H1 (cell line): ENCODE data around the gene ATG4C. TPM values are rescaled to one million over a fixed set of nuclear protein-coding genes. Genes with fewer than 3 reads are reported as not detected.
"Not testable (repeated sequence)": the region's sequence is repeated elsewhere in the genome, so short reads cannot be mapped to it uniquely, and the experiment has no call there.

Experiments
- CTCF ChIA-PET: fragments of 300-600 bp; sonication (Branson Sonifier 250); formaldehyde crosslinking; loops from one replicate; lab custom pipeline; 2021; ENCODE audit not compliant: partially characterized antibody; lab: Charles Lee
- POLR2A ChIA-PET: fragments of 300-600 bp; sonication (Branson Sonifier 250); formaldehyde crosslinking; loops from one replicate; lab custom pipeline; 2021; ENCODE audit warnings: inconsistent platforms; ENCODE audit not compliant: partially characterized antibody; lab: Charles Lee
- DNase-seq, 2 experiments: peaks; one replicate each; pipeline versions ENCODE4 v3.0.0 to v3.0.0-alpha.2; 2010 to 2022; ENCODE audit warnings: low spot score in 2 of 2, low read depth in 1 of 2, mixed read lengths in 1 of 2
- FAIRE-seq: peaks from 2 replicates; lab custom pipeline; 2011; peaks lifted over from hg19 to GRCh38; lab: Jason Lieb, UNC
- H2AFZ ChIP-seq: 2 replicates; pipeline ENCODE4 v1.8.1; 2012; ENCODE audit warnings: low read length, inconsistent platforms
- H2AK5ac ChIP-seq: 2 replicates; pipeline ENCODE4 v1.6.1; 2013; ENCODE audit warnings: low read depth, low read length
- H2BK120ac ChIP-seq: replicated peaks from 2 replicates; pipeline ENCODE3; 2013; ENCODE audit warnings: low read depth, low read length, inconsistent platforms
- H2BK12ac ChIP-seq: 2 replicates; pipeline ENCODE4 v1.6.1; 2013; ENCODE audit warnings: low read depth, low read length
- H2BK15ac ChIP-seq: 2 replicates; pipeline ENCODE4 v1.6.1; 2013; ENCODE audit warnings: low read length
- H2BK20ac ChIP-seq: 2 replicates; pipeline ENCODE4 v1.6.1; 2013; ENCODE audit warnings: low read length
- H2BK5ac ChIP-seq: 2 replicates; pipeline ENCODE4 v1.6.1; 2013; ENCODE audit warnings: low read depth, low read length
- H3K14ac ChIP-seq: 2 replicates; pipeline ENCODE4 v1.6.1; 2013; ENCODE audit warnings: inconsistent platforms; ENCODE audit not compliant: insufficient read length
- H3K18ac ChIP-seq: 2 replicates; pipeline ENCODE4 v1.6.1; 2013; ENCODE audit warnings: low read length; ENCODE audit errors: extremely low read depth
- H3K23ac ChIP-seq: 2 replicates; pipeline ENCODE4 v1.6.1; 2013; ENCODE audit warnings: inconsistent platforms; ENCODE audit not compliant: insufficient read length
- H3K23me2 ChIP-seq: 2 replicates; pipeline ENCODE4 v1.6.1; 2013; ENCODE audit warnings: low read depth, low read length
- H3K27ac ChIP-seq: 2 replicates; pipeline ENCODE4 v1.6.1; 2011; ENCODE audit warnings: low read depth, low read length, inconsistent platforms
- H3K27me3 ChIP-seq, 4 experiments: replicated peaks in 1 of 4; 1 replicate in 1 of 4; 2 replicates in 3 of 4; pipeline versions ENCODE4 v1.6.1 to v1.8.1; 2011 to 2013; ENCODE audit warnings: low read length in 3 of 4, mild to moderate bottlenecking in 3 of 4, inconsistent platforms in 2 of 4, mixed read lengths in 2 of 4, moderate library complexity in 1 of 4; ENCODE audit not compliant: control insufficient read depth in 3 of 4, insufficient read depth in 3 of 4; ENCODE audit errors: extremely low read depth in 1 of 4
- H3K36me3 ChIP-seq, 4 experiments: 2 replicates each; pipeline versions ENCODE4 v1.6.1 to v1.8.1; 2011 to 2013; ENCODE audit warnings: mild to moderate bottlenecking in 4 of 4, low read length in 3 of 4, moderate library complexity in 2 of 4, control low read depth in 1 of 4, inconsistent platforms in 1 of 4; ENCODE audit not compliant: insufficient read depth in 4 of 4, control insufficient read depth in 2 of 4
- H3K4ac ChIP-seq: replicated peaks from 2 replicates; pipeline ENCODE3; 2013; ENCODE audit warnings: low read length, low read depth, mixed read lengths, inconsistent platforms; ENCODE audit not compliant: insufficient read length
- H3K4me1 ChIP-seq, 4 experiments: replicated peaks in 1 of 4; 1 replicate in 1 of 4; 2 replicates in 3 of 4; pipeline versions ENCODE4 v1.6.1 to v1.8.1; 2011 to 2013; ENCODE audit warnings: low read length in 3 of 4, inconsistent platforms in 2 of 4, mixed read lengths in 1 of 4; ENCODE audit not compliant: insufficient read depth in 4 of 4, control insufficient read depth in 3 of 4
- H3K4me2 ChIP-seq, 2 experiments: 2 replicates each; pipeline versions ENCODE4 v1.6.1 to v1.8.1; 2011 to 2013; ENCODE audit warnings: low read depth in 2 of 2, low read length in 2 of 2, control low read depth in 1 of 2, inconsistent platforms in 1 of 2, mild to moderate bottlenecking in 1 of 2; ENCODE audit not compliant: insufficient read depth in 1 of 2
- H3K4me3 ChIP-seq, 4 experiments: fragments of 200-600, 300-600 bp in 1 of 4; sonication (generic), shearing (Covaris generic), sonication (Bioruptor Twin) in 1 of 4; 2 replicates each; pipeline versions ENCODE4 v1.5.1 to v1.8.1; 2011 to 2016; ENCODE audit warnings: low read length in 4 of 4, low read depth in 3 of 4, control low read depth in 2 of 4, inconsistent platforms in 2 of 4, mild to moderate bottlenecking in 2 of 4, mixed read lengths in 1 of 4, moderate library complexity in 1 of 4; ENCODE audit not compliant: insufficient read depth in 2 of 4; ENCODE audit errors: extremely low read depth in 1 of 4
- H3K56ac ChIP-seq: replicated peaks from 2 replicates; pipeline ENCODE3; 2013; ENCODE audit warnings: low read depth, mild to moderate bottlenecking, mixed read lengths, low read length, inconsistent platforms; ENCODE audit not compliant: insufficient read length
- H3K79me1 ChIP-seq: 2 replicates; pipeline ENCODE4 v1.6.1; 2013; ENCODE audit warnings: low read depth, low read length, control low read depth
- H3K79me2 ChIP-seq, 2 experiments: 2 replicates each; pipeline versions ENCODE4 v1.6.1 to v1.8.1; 2012 to 2013; ENCODE audit warnings: low read length in 2 of 2, mild to moderate bottlenecking in 2 of 2, inconsistent platforms in 1 of 2; ENCODE audit not compliant: insufficient read depth in 2 of 2, control insufficient read depth in 1 of 2
- H3K9ac ChIP-seq, 4 experiments: replicated peaks in 1 of 4; 1 replicate in 1 of 4; 2 replicates in 3 of 4; pipeline versions ENCODE4 v1.6.1 to v1.8.1; 2011 to 2013; ENCODE audit warnings: low read depth in 3 of 4, low read length in 3 of 4, control low read depth in 2 of 4, mild to moderate bottlenecking in 2 of 4, moderate library complexity in 2 of 4, inconsistent platforms in 1 of 4; ENCODE audit errors: extremely low read depth in 1 of 4
- H3K9me3 ChIP-seq, 2 experiments: 2 replicates each; pipeline versions ENCODE4 v1.6.1 to v1.8.1; 2012 to 2013; ENCODE audit warnings: mild to moderate bottlenecking in 2 of 2, moderate library complexity in 2 of 2, control low read depth in 1 of 2, inconsistent platforms in 1 of 2, low read depth in 1 of 2, low read length in 1 of 2, mixed read lengths in 1 of 2; ENCODE audit not compliant: insufficient read depth in 2 of 2
- H4K20me1 ChIP-seq, 2 experiments: replicated peaks in 1 of 2; 2 replicates each; pipeline versions ENCODE3 to v1.8.1; 2011 to 2013; ENCODE audit warnings: inconsistent platforms in 2 of 2, low read length in 2 of 2, mild to moderate bottlenecking in 1 of 2; ENCODE audit not compliant: insufficient read depth in 2 of 2, control insufficient read depth in 1 of 2
- H4K5ac ChIP-seq: 2 replicates; pipeline ENCODE4 v1.6.1; 2013; ENCODE audit warnings: low read length, low read depth, mixed read lengths, inconsistent platforms; ENCODE audit not compliant: insufficient read length
- H4K8ac ChIP-seq: 2 replicates; pipeline ENCODE4 v1.8.0; 2013; ENCODE audit warnings: mild to moderate bottlenecking, moderate library complexity, low read length, inconsistent platforms; ENCODE audit not compliant: insufficient read depth; ENCODE audit errors: extremely low read depth
- H4K91ac ChIP-seq: replicated peaks from 2 replicates; pipeline ENCODE3; 2013; ENCODE audit warnings: low read length, mixed read lengths, inconsistent platforms; ENCODE audit not compliant: insufficient read length
- WGBS, 2 experiments: shearing (Covaris generic) in 1 of 2; methylation state at CpG; one replicate each; pipeline versions ENCODE4 v1.1.6 to v1.1.7; 2013 to 2015; ENCODE audit warnings: low lambda C conversion rate in 2 of 2, mixed read lengths in 2 of 2, inconsistent platforms in 1 of 2, low coverage in 1 of 2, missing lambda C conversion rate in 1 of 2; ENCODE audit not compliant: insufficient replicate concordance in 2 of 2, insufficient coverage in 1 of 2, insufficient read length in 1 of 2; ENCODE audit errors: extremely low coverage in 1 of 2, missing lambda C conversion rate in 1 of 2; 5-methylcytosine and 5-hydroxymethylcytosine counted together
- polyA plus RNA-seq, 7 experiments: library from polyadenylated mRNA; depleted of rRNA in 3 of 7; stranded (reverse) in 5 of 7; unstranded in 2 of 7; fragments of >200 nt in 5 of 7; fragments of 200-250 nt in 2 of 7; gene quantifications; 1 replicate in 5 of 7; 2 replicates in 1 of 7; 4 replicates in 1 of 7; pipeline versions ENCODE4 v1.2.1 to v1.2.3, GENCODE V29; 2011 to 2013; ENCODE audit warnings: missing spikeins in 2 of 7, mixed read lengths in 2 of 7
- total RNA-seq: library from RNA; stranded (reverse); fragmentation: NEBNext Ultra II Directional; extraction: Animal tissue kit (Norgen Biotek cat#: 25700); gene quantifications from 2 replicates; pipeline ENCODE4 v1.2.1, GENCODE V29; 2021

The ATG4C gene
- total and polyA plus RNA-seq, 2 of the 8 experiments (the other 6 are each of a cell fraction or from before 2014, with no cell fraction given), result 5.1 to 22.2 TPM

DNA sequence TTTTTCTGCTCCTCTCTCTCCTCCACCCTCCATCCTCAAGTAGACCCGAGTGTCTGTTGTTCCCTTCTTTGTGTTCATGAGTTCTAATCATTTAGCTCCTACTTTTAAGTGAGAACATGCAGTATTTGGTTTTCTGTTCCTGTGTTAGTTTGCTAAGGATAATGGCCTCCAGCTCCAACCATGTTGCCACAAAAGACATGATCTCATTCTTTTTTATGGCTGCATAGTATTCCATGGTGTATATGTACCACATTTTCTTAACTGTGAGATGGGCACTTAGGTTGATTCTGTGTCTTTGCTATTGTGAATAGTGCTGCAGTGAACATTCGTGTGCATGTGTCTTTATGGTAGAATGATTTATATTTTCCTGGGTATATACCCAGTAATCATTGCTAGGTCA is 43.9 kb downstream of the ATG4C start:
- H2BK20ac ChIP-seq, H3K27ac ChIP-seq, H3K18ac ChIP-seq, H3K56ac ChIP-seq, DNase-seq, H2AFZ ChIP-seq, H3K4me2 ChIP-seq, FAIRE-seq, H4K5ac ChIP-seq, H4K20me1 ChIP-seq, H3K79me1 ChIP-seq, H3K4me3 ChIP-seq, H3K23ac ChIP-seq, POLR2A ChIA-PET, H3K79me2 ChIP-seq, H2BK12ac ChIP-seq, H3K27me3 ChIP-seq, H3K23me2 ChIP-seq, H3K36me3 ChIP-seq, H3K4me1 ChIP-seq, H3K9ac ChIP-seq, H2BK5ac ChIP-seq, H2AK5ac ChIP-seq, H3K9me3 ChIP-seq, H2BK120ac ChIP-seq, H2BK15ac ChIP-seq, H4K8ac ChIP-seq, H3K4ac ChIP-seq, H4K91ac ChIP-seq, H3K14ac ChIP-seq: not testable (repeated sequence)
- CTCF ChIA-PET, result interaction anchor here (0.6 to 1.9 kb wide), 4 partner anchors 11 to 175 kb away, joined by 3 to 5 read pairs (median 3); no protein-coding TSS in a partner anchor
- WGBS, 2 experiments, result 91% methylated on average over 2 of the region's 2 CpGs; no CpG with 5 or more reads in 1 of the 2 experiments
